ENCODE data around the gene RBM28. TPM values are rescaled to one million over a fixed set of nuclear protein-coding genes. Genes with fewer than 3 reads are reported as not detected.

RBM28 gene
- total RNA-seq, 1 donor from 2014 or later, result 54.4 TPM

- Mint-ChIP-seq H3K9me3 (no peaks in the 10 kb centered on the region), H3K4me3 (no peak overlapping the region), H3K27ac (no peak overlapping the region), H3K4me1 (no peaks in the 10 kb centered on the region), H3K36me3 (ENCODE audit: low read depth) (no peaks in the 10 kb centered on the region), H3K27me3 (no peaks in the 10 kb centered on the region)
- ChIA-PET POLR2A (no interaction called here), CTCF (no interaction called here)
- ATAC-seq (ENCODE audit: low read depth) (no peak), DNase-seq (no peak)
- intact Hi-C loops (cut with micrococcal nuclease), result no loop called here
- no peak for TF ChIP-seq CTCF (IDR thresholded peaks at IDR 0.05)
Observed at GRCh38 chr7:128379900-128380479, 36.3 kb upstream of the RBM28 start.

- peaks cover 4% of the 10 kb centered on the region for H3K27me3 Mint-ChIP-seq
- H3K4me3 Mint-ChIP-seq, result no peak overlapping the region
- no peaks in the 10 kb centered on the region for H3K36me3 Mint-ChIP-seq (ENCODE audit: low read depth)
- CTCF ChIA-PET, result interaction anchor here (0.9 kb wide), 1 partner anchor 49 kb away, joined by 4 read pairs; no protein-coding TSS in a partner anchor
- intact Hi-C loops (cut with micrococcal nuclease), result no loop called here
- no peaks in the 10 kb centered on the region for H3K4me1 Mint-ChIP-seq
- ATAC-seq (ENCODE audit: low read depth) (no peak), DNase-seq (no peak)
- TF ChIP-seq CTCF (IDR thresholded peaks at IDR 0.05), result no peak
- POLR2A ChIA-PET, result interaction anchor here (0.7 kb wide), 1 partner anchor 42 kb away, joined by 3 read pairs; no protein-coding TSS in a partner anchor
- no peak overlapping the region for H3K27ac Mint-ChIP-seq
- H3K9me3 Mint-ChIP-seq, result peaks cover 3% of the 10 kb centered on the region
Observed at GRCh38 chr7:128378637-128379036, 34.9 kb upstream of the RBM28 start.

GRCh38 chr7:128376077-128376476, 32.4 kb upstream of the RBM28 start:
- ChIA-PET POLR2A (no interaction called here), CTCF (interaction anchor here (1.8 kb wide), 1 partner anchor 11 kb away, joined by 4 read pairs; no protein-coding TSS in a partner anchor)
- peaks cover 3% of the 10 kb centered on the region for H3K9me3 Mint-ChIP-seq
- intact Hi-C loops (cut with micrococcal nuclease), result no loop called here
- TF ChIP-seq CTCF (IDR thresholded peaks at IDR 0.05), result no peak
- no peak overlapping the region for H3K4me3 Mint-ChIP-seq
- H3K27ac Mint-ChIP-seq, result no peak overlapping the region
- peaks cover 7% of the 10 kb centered on the region for H3K27me3 Mint-ChIP-seq
- no peaks in the 10 kb centered on the region for H3K4me1 Mint-ChIP-seq
- no peaks in the 10 kb centered on the region for H3K36me3 Mint-ChIP-seq (ENCODE audit: low read depth)
- no peak for DNase-seq
- ATAC-seq (ENCODE audit: low read depth), result no peak

GRCh38 chr7:128374041-128374440, 30.3 kb upstream of the RBM28 start:
- CTCF ChIA-PET, result interaction anchor here (0.5 kb wide), 1 partner anchor 14 kb away, joined by 3 read pairs; no protein-coding TSS in a partner anchor
- no peak for TF ChIP-seq CTCF (IDR thresholded peaks at IDR 0.05)
- Mint-ChIP-seq H3K4me1 (no peaks in the 10 kb centered on the region), H3K27ac (no peak overlapping the region), H3K27me3 (peaks cover 12% of the 10 kb centered on the region), H3K4me3 (no peak overlapping the region), H3K9me3 (peaks cover 3% of the 10 kb centered on the region), H3K36me3 (ENCODE audit: low read depth) (no peaks in the 10 kb centered on the region)
- POLR2A ChIA-PET, result interaction anchor here (0.6 kb wide), 1 partner anchor 707 kb away, joined by 8 read pairs; no protein-coding TSS in a partner anchor
- ATAC-seq (ENCODE audit: low read depth) (no peak), DNase-seq (no peak)
- intact Hi-C loops (cut with micrococcal nuclease), result no loop called here

GRCh38 chr7:128373606-128374005, 29.9 kb upstream of the RBM28 start:
- no peak for TF ChIP-seq CTCF (IDR thresholded peaks at IDR 0.05)
- peaks cover 13% of the 10 kb centered on the region for H3K27me3 Mint-ChIP-seq
- DNase-seq (no peak), ATAC-seq (ENCODE audit: low read depth) (no peak)
- no peak overlapping the region for H3K27ac Mint-ChIP-seq
- intact Hi-C loops (cut with micrococcal nuclease), result no loop called here
- ChIA-PET CTCF (interaction anchor here (0.5 kb wide), 1 partner anchor 14 kb away, joined by 3 read pairs; no protein-coding TSS in a partner anchor), POLR2A (no interaction called here)
- H3K4me1 Mint-ChIP-seq, result no peaks in the 10 kb centered on the region
- no peaks in the 10 kb centered on the region for H3K36me3 Mint-ChIP-seq (ENCODE audit: low read depth)
- H3K4me3 Mint-ChIP-seq, result no peak overlapping the region
- H3K9me3 Mint-ChIP-seq, result peaks cover 3% of the 10 kb centered on the region
